ENCODE data around the gene ANKRD24.

GRCh38 chr19:4257025-4257424 lies 74.5 kb downstream of the ANKRD24 start:
- TF ChIP-seq, protein P1, sequence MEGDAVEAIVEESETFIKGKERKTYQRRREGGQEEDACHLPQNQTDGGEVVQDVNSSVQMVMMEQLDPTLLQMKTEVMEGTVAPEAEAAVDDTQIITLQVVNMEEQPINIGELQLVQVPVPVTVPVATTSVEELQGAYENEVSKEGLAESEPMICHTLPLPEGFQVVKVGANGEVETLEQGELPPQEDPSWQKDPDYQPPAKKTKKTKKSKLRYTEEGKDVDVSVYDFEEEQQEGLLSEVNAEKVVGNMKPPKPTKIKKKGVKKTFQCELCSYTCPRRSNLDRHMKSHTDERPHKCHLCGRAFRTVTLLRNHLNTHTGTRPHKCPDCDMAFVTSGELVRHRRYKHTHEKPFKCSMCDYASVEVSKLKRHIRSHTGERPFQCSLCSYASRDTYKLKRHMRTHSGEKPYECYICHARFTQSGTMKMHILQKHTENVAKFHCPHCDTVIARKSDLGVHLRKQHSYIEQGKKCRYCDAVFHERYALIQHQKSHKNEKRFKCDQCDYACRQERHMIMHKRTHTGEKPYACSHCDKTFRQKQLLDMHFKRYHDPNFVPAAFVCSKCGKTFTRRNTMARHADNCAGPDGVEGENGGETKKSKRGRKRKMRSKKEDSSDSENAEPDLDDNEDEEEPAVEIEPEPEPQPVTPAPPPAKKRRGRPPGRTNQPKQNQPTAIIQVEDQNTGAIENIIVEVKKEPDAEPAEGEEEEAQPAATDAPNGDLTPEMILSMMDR (IDR thresholded peaks at IDR 0.05) = no peak
- TF ChIP-seq EP300 (IDR thresholded peaks at IDR 0.05) (no peak), POLR2A (IDR thresholded peaks at IDR 0.05) (no peak), POLR2AphosphoS5 (IDR thresholded peaks at IDR 0.05) (no peak)
